ENCODE measurements around the gene RNF152.

The RNF152 gene, protein sequence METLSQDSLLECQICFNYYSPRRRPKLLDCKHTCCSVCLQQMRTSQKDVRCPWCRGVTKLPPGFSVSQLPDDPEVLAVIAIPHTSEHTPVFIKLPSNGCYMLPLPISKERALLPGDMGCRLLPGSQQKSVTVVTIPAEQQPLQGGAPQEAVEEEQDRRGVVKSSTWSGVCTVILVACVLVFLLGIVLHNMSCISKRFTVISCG

DNA sequence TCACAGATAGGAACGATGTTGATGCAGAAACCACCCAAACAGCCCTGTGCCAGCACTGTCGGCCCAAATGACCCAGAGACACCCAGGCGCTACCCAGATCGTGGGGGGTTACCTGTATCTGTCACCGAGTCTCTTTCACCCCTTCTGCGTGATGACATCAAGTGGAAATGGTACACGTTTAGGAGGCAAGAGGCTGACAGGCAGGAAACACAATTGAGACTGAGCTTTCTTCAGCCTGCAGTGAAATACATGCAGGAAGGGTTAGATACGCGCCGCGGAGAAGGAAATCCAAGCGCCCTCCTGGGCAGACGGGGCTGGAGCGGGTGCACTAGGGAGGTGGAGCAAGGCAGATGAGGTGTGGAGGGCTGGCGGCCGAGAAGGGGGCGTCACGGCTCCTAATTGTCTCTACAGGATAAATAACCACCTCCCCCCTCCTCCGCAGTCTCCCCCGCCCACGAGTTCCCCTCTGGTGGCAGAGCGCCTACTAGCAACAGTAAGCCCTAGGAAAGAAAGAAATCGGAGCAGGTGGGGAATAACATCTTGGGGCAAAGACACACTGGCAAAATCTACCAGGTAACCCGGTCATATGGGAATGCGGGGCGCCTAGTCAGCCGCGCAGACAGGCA, at the start of gene RNF152:
RNF152 (minus strand) TSS at position 325 of the 626 bp plus-strand sequence. CDS start 76,544 bp downstream, outside the sequence.
- in situ Hi-C loops (cut with HindIII; ENCODE audit: low sequenced_read_pairs), result no loop called here

DNA sequence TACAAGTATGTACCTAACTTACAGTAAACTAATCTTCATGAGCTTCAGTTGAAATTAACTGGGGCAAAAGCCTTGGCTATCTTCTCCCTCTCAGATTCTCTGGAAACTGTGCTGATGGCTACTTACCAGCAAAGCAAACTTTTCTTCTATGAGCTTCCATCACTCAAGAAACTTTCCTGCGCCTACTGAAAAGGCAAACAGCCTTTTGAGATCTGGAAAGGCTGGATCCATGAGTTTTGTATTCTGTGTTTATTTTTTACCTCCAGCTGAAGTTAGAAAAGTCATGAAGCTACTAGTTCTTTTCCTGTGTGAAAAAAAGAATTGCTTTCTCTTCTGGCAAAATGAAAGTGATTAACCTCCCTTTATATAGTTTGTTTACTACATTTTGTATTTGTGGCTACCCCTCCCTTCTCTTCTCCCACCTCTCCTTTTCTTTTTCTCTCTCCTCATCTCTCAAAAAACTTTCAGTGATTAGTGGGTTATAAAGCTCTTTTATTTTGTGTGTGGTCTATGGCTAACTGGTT, 49.2 kb upstream of the RNF152 start:
- in situ Hi-C loops (cut with HindIII; ENCODE audit: low sequenced_read_pairs), result no loop called here

DNA sequence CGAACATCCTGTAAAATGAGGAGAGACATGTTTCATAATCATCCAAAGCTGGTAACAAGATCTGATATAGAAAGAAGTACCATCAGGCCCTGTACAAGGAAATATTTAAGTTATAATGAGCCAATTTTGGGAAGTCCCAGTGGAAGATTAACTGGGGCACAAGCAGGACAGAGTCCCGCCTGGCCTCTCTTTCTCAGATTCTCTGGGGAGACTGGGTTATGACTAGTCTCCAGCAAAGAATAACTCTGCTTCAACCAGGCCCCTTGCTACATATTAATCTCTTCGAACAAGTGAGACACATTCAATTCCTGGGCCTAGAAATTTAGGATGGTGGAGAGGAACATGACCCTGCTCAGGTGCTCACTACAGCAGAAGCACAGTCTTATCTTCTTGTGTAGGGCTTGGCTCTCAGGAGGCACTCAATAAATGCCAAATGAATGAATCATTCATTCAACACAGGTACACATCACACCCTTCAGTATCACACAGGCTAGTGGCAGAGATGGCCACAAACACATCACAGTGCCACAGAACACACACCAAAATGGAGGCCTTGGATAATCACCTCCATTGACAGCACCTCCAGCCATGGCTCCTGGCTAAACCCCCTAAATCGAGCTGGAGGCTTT, 46.4 kb upstream of the RNF152 start:
- in situ Hi-C loops (cut with HindIII; ENCODE audit: low sequenced_read_pairs), result no loop called here

DNA sequence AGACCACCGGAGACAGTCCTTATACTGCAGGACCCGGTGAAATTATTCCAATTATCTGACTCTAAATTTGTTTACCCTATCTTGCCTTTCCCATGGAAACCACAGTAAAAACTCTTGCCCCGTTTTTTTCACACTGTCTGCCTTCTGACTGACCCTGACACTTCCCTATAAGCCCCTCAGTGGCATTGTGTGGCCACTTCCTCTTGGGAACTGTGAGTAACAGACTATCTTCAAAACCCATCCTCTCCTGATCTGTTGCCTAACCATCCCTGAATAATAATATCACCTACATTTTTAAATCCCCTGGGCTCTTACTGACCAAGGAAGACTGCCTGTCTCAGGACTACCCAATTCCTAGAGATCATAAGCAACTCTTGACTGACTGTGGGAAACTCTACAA, 42.6 kb upstream of the RNF152 start:
- in situ Hi-C loops (cut with HindIII; ENCODE audit: low sequenced_read_pairs), result no loop called here

DNA sequence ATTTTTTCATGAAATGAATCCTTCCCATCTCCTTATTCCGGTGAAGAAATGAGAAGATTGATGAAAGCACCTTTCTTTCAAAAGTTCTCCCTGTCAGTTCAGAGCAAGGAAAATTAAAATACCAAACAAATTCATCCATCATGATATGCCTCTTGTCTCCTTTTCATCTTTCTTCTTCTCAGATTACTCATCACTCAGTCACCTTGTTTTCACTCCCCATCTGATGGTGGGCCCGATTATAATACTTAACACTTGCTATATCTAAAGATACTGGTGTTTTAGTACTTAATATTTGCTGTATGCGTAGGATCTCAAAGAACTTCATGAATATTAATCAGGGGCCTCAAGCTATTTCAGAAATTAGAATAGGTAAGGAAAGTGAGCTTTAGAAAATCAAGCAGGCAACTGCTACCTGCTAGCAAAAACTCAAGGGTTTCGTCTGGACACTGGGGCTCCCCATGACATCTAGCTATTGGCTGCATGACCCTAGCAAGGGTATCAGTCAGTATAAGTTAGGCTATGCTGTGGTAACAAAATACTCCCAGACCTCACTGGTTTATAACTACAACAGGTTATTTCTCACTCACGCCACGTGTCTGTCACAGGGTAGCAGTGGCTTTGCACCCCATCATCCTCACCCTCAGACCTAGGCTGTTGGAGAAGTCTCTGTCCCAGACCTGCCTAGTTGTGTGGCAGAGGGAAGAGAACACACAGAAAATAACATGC, 39.0 kb upstream of the RNF152 start:
- in situ Hi-C loops (cut with HindIII; ENCODE audit: low sequenced_read_pairs), result no loop called here

DNA sequence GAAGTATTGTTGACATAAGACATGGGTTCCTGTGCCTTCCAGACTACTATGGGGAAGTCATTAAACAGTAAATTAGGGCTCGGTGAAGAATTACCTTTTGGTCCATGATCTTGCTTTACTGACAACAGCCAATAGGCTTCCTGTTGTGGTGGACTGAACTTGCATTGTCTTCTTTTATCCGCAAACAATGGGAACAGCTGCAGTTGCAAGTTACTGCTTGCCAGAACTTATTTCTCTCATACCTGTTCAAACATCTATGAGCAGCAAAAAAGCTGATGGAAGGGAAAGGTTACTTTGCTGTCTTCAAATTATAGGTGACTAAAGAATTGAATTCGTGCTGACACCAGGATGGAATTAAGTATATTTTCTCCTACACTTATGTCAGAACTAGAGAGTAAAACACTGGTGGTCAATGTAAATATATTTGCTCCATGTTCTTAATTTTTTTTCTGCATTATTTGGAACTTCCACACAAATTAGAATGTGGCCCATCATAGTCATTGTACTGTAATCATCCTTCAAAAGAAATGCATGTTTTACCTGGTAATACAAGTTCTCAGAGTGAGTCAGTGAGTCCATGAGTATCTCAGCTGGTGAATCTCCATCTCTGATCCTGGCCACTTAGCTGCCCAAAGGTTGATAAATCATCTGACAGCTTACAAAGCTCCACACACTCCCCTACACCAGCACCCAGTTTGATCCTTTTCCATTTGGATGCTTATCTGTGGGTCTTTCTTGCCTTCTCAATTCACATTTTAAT, 37.3 kb upstream of the RNF152 start:
- in situ Hi-C loops (cut with HindIII; ENCODE audit: low sequenced_read_pairs), result no loop called here

DNA sequence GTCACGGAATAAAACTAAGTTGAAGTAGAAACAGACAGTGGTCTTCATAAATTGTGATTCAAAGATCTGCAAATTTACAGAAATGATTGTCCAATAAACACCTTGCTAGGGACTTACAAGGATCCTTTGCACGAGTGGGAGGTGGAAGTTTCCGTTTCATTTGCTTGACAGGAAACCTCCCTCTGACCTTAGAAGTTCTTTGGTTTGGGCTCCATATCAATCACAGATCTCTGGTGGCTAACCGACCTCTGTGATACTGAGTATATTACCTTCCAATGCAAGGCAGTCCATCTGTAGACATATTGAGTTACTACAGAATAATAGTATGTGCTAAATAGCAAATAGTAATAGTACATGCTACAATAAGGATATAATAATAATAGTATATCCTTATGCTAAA, 33.7 kb upstream of the RNF152 start:
- in situ Hi-C loops (cut with HindIII; ENCODE audit: low sequenced_read_pairs), result no loop called here

DNA sequence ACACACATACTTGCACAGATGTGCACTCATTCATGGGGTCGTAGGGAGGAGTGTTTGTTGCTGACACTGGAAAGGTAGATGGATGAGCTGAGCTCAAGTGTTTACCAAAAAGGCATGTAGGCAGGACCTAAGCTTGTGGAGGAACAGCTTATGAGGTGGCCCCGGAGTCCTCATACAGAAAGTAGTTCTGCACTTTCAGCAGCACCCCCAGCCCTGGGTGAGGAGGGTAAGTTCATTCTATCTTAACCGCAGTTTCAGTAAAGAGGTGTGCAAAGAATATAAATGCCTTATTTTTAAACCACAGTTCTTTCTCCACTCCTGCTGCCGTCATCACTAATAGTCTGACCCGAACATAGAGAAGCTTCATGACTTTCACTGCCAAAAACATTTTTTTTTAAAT, 31.7 kb upstream of the RNF152 start:
- in situ Hi-C loops (cut with HindIII; ENCODE audit: low sequenced_read_pairs), result no loop called here

DNA sequence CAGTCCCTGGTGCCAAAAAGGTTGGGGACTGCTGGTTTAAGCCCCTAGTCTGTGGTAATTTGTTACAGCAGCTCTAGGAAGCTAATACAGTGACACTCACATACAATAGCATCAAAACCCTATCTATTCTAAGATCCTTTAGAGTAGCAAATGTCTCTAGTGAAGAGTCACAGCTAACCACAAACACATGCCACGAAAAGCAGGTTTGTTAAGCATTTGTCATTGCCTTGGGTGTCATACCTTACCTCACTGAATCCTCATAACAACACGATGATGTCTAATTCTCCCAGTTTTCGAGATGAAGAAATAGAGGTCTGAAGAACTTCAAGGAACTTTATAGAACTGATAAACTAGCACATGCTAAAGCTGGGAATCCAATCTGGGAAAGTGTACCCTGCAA, 29.6 kb upstream of the RNF152 start:
- in situ Hi-C loops (cut with HindIII; ENCODE audit: low sequenced_read_pairs), result no loop called here

DNA sequence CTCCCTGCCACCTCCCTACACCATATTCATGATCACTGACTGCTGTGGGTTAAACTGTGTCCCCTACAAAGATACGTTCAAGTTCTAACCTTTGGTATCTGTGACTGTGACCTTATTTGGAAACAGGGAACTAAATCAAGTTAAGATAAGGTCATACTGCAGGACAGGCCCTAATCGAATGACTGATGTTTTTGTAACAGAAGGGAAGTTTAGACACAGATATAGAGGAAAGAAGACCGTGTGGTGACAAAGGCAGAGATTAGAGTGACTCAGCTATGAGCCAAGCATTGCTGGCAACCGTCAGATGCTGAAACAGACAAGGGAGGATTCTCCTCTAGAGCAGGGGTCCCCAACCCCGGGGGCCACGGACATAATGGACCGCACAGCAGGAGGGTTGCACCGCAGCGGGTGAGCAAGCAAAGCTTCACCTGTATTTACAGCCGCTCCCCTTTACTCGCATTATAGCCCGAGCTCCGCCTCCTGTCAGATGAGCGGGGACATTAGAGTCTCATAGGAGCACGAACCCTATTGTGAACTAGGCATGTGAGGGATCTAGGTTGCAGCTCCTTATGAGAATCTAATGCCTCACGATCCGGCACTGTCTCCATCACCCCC, 28.9 kb upstream of the RNF152 start:
- in situ Hi-C loops (cut with HindIII; ENCODE audit: low sequenced_read_pairs), result no loop called here

DNA sequence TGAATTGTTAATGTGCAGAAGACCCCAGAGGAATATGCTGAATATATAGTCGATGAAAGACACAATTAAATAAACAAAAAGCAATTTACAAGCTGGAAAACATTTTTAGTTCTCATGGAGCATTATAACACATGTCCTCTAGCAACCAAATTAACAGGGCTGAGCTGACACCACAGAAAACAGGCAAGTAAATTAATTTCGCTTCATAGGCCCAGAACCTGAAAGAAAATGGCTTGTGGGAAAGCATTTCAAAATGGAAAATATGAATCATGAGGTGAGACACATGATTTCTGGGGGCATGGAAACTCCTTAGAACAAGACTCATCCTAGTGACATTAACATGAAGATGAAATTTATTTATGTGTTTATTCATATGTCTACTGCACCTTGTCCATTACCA, 25.0 kb upstream of the RNF152 start:
- in situ Hi-C loops (cut with HindIII; ENCODE audit: low sequenced_read_pairs), result no loop called here

DNA sequence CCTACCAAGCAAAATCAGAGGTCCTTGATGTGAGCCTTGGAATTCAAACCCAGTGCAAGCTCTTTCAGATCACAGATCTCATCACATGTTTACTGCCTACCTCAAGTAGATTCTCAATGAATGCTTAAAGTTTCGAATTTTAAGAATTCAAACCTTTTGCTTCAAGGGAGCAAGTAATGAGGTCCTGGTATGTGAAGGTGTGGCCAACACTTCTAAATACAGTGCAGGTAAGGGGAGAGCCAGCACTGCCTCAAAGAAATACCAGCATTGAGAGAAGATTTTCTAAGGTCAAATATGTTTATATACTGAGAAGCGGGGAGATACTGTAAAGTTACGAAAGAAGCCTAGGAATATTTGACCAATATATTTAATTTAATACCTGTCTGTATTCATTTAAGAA, 19.7 kb upstream of the RNF152 start:
- in situ Hi-C loops (cut with HindIII; ENCODE audit: low sequenced_read_pairs), result no loop called here

DNA sequence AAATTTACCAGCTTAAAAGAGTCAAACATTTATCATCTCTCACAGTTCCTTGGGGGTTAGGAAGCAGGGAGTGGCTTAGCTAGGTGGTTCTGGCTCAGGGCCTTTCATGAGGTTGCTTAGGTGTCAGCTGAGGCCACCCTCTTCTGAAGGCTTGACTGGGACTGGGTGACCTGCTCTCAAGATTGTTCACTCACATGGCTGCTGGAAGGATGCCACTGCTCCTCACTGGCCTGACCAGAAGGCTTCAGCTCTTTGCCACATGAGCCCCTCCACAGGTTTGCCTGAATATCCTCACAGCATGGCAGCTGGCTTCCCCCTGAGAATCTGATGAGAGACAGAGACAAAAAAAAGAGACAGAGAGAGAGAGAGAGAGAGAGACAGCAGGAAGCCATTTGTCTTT, 17.3 kb upstream of the RNF152 start:
- in situ Hi-C loops (cut with HindIII; ENCODE audit: low sequenced_read_pairs), result no loop called here

DNA sequence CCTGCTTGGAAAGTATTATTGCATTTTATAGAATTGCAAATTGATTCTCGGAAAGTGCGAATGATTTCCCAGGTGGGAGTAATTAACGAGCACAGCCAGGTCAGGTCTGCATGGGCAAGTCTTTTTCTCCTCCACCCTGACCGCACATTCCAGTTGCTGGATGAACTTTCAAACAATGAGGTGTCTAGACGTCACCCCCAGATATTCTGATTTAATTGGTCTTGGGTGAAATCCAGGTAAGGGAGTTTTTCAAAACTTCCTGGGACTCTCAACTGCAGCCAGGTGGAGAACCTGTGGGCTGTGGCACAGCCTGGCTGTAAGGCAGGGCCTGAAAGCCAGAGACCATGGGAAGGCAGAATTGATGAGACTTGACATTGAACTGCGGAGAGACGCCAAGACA, 15.9 kb upstream of the RNF152 start:
- in situ Hi-C loops (cut with HindIII; ENCODE audit: low sequenced_read_pairs), result no loop called here

DNA sequence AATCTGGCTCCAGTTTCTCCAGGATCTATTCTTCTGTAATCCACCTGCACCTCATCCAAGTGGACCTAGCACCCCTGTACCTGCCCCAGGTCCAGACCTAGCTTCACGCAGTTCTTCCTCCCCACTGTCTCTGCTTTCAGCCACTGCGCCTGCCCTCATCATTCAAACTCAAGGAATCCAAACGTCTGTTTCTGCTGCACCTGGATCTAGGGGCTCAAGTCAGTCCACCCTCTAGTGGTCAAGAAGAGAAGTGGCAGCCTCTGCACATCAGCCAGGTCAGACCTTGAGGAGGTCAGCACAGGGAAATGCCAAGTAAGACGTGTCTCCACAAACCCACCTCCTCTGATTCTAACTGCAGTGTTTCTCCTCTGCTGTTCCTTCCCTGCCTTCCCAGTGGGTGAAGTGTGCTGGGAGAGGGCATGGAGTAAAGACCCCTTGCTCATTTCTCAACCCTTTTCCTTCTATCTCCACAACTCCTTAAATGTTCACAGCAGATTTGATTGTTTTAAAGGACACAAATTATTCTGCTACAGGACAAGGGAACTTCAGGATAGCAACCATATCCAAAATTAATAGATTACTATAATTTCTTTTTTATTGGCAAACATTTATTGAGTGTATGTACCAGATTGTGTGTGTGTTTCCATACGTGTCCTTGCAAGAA, 8.6 kb upstream of the RNF152 start:
- in situ Hi-C loops (cut with HindIII; ENCODE audit: low sequenced_read_pairs), result no loop called here

DNA sequence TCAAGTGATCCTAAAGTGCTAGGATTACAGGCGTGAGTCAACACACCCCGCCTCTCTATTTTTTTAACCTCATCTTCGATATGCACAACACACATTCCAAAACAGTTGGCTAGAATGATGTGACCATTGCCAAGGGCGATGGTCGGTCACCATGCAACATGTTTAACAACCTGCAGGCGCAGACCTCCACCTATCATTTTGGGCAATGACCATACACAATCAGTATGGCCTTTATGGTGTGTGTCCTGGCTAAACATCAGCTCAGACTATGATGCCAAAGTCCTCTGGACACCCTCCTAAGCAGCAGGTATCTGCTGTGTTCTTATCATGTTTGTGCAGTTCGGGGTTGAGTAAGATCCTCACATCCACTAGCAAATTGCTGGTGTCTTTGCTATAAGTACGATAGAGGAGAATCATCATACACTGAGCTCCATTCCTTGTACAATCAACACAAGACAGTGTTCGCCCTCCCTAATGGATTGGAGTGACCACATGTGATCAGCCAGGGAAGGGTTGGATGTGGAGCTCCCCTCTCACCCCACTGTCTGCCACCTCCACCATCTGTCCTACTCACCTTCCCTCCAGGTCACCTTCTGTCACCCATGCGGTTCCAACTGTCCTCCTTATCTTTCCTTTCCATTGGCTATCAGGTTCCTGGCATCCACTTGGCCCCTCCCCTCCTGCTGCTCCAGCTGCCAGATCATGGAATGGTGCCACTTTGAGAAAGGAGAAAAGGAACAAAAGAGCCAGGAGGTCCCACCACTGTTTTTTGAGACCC, 7.9 kb upstream of the RNF152 start:
- in situ Hi-C loops (cut with HindIII; ENCODE audit: low sequenced_read_pairs), result no loop called here

DNA sequence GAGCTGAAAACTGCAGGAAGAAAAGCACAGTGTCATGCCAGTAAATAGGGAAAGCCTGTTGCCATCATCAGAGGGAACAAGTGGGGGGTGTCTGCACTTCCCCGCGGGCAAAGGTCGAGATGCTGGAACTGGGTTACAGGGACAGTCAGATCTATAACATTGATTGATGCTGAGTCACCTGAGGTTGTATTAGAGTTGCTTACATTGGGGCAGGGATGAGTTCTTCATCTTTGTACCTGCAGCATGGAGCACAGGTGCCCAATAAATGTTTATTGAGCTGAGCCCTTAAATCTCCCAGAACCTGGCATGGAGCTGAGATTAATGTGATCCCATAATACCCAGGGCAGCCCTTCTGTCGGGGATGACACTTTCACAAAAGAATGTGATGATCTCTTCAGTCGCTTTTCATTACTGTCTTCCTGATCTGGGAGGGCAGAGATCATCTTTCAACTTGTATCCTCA, 5.9 kb upstream of the RNF152 start:
- in situ Hi-C loops (cut with HindIII; ENCODE audit: low sequenced_read_pairs), result no loop called here

DNA sequence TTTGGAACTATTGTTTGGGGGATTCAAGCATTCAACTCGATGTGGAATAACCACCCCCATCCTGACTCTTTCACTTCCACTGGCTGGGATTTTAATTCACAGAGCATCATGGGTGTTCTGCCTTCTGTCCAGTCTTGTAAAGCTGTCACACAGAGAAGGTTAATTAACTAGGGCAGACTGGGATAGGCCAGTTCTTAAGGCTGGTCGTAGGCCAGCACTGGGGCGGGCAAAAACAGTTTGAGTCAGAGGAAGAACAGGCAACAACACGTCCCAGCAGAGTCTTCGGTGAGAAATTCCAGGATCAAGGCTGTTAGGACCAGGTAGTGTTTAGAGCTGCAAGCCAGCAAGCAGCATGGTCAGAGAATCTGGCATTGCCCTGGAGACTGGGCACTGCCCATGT, 4.0 kb upstream of the RNF152 start:
- in situ Hi-C loops (cut with HindIII; ENCODE audit: low sequenced_read_pairs), result no loop called here

DNA sequence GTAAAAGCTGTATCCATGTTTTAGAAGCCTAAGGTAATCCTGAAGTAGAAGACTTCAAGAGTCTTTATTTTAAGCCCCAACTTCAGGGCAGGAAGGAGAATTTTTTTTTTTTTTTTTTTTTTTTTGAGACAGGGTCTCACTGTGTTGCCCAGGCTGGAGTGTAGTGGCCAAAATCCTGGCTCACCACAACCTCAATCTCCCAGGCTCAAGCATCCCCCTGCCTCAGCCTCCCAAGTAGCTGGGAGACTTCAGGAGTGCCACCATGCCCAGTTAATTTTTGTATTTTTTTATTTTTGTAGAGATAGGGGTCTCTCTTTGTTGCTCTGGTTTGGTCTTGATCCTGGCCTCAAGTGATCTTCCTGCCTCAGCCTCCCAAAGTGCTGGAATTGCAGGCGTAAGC, 3.3 kb upstream of the RNF152 start:
- in situ Hi-C loops (cut with HindIII; ENCODE audit: low sequenced_read_pairs), result no loop called here
